ENCODE measurements around the gene BSPRY. TPM values are rescaled to one million over a fixed set of nuclear protein-coding genes. Genes with fewer than 3 reads are reported as not detected.

BSPRY gene
- total RNA-seq, 1 donor from 2014 or later, result 19.7 TPM

DNA sequence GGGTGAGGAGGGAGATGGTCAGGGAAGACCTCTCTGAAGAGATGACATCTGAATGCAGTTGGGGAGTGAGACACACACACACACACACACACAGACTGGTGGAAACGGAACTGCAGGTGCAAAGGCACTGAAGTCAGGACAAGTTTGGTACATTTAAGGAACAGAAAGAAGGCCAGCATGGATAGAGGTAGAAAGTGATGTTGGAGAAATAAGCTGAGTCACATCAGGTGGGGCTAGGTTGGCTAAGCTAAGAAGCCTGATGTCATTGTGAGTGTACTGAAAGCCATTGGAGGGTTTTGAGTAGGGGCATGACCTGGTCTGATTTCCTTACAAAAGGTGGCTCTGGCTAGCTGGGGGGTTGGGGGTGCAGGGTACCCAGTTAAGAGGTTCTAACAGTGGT lies 3.1 kb downstream of the BSPRY start:
- peak overlapping the region; percentile 50 for H3K27ac Mint-ChIP-seq
- no peak for DNase-seq (ENCODE audit: low spot score, unreplicated experiment)
- H3K36me3 Mint-ChIP-seq (ENCODE audit: insufficient read depth), result peaks cover 10% of the 10 kb centered on the region
- TF ChIP-seq, protein P1, sequence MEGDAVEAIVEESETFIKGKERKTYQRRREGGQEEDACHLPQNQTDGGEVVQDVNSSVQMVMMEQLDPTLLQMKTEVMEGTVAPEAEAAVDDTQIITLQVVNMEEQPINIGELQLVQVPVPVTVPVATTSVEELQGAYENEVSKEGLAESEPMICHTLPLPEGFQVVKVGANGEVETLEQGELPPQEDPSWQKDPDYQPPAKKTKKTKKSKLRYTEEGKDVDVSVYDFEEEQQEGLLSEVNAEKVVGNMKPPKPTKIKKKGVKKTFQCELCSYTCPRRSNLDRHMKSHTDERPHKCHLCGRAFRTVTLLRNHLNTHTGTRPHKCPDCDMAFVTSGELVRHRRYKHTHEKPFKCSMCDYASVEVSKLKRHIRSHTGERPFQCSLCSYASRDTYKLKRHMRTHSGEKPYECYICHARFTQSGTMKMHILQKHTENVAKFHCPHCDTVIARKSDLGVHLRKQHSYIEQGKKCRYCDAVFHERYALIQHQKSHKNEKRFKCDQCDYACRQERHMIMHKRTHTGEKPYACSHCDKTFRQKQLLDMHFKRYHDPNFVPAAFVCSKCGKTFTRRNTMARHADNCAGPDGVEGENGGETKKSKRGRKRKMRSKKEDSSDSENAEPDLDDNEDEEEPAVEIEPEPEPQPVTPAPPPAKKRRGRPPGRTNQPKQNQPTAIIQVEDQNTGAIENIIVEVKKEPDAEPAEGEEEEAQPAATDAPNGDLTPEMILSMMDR (IDR thresholded peaks at IDR 0.05; ENCODE audit: unreplicated experiment), result no peak
- H3K4me1 Mint-ChIP-seq (ENCODE audit: low read depth), result peaks cover 9% of the 10 kb centered on the region
- H3K27me3 Mint-ChIP-seq, result peaks cover 2% of the 10 kb centered on the region
- no peaks in the 10 kb centered on the region for H3K9me3 Mint-ChIP-seq (ENCODE audit: low read depth)
- H3K4me3 Mint-ChIP-seq (ENCODE audit: low read depth), result no peak overlapping the region

DNA sequence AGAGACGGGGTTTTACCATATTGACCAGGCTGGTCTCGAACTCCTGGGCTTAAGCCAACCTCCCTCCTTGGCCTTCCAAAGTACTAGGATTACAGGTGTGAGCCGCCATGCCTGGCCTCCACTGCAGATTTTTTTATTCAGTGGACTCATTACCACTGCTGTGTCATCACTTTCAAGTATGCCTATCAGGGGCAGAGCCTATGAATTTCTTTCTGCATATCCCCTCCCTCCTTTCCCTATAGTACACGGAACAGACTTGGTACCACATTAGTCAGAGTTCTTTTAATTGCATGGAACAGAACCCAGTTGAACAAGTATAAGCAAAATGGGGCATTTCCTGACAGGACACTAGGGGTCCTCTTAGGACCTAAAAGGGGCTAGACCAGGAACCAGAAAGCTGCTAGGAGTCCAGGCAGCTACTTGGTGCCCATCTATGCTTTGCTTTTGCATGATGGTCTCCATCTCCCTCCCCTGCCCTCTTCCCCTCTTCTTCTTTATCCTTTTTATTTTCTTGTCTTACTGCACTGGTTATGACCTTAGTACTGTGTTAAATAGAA lies 5.8 kb downstream of the BSPRY start:
- no peak overlapping the region for H3K4me3 Mint-ChIP-seq (ENCODE audit: low read depth)
- H3K27me3 Mint-ChIP-seq, result no peaks in the 10 kb centered on the region
- H3K4me1 Mint-ChIP-seq (ENCODE audit: low read depth), result peaks cover 6% of the 10 kb centered on the region
- TF ChIP-seq, protein P1 (IDR thresholded peaks at IDR 0.05; ENCODE audit: unreplicated experiment), result peak; percentile 35
- no peaks in the 10 kb centered on the region for H3K9me3 Mint-ChIP-seq (ENCODE audit: low read depth)
- peaks cover 14% of the 10 kb centered on the region for H3K36me3 Mint-ChIP-seq (ENCODE audit: insufficient read depth)
- no peak overlapping the region for H3K27ac Mint-ChIP-seq
- no peak for DNase-seq (ENCODE audit: low spot score, unreplicated experiment)

DNA sequence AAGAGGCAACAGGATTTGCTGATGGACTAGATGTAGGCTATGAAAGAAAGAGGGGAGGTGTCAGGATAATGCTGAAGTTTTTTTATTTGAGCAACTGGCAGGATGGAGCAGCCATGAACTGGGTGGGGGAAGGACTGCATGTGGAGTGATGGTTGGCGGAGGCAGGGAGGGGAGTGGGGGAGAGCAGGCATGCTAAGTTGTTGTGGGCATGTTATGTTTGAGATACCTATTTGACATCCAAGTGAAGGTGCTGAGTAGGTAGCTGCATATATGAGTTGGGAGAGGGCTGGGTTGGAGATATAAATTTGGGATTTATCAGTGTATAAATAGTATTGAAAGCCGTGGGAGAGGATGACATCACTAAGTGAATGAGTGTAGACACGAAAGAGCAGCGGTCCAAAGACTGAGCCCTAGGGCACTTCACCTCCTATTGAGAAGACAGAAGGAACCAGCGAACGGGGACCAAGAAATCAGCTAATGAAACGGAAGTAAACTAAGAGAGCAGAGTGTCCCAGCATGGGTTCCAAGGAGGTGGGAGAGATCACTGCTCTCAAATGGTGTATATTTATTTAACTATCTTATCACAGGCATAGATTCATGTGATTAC lies 7.4 kb downstream of the BSPRY start:
- TF ChIP-seq, protein P1 (IDR thresholded peaks at IDR 0.05; ENCODE audit: unreplicated experiment), result no peak
- no peak for DNase-seq (ENCODE audit: low spot score, unreplicated experiment)
- Mint-ChIP-seq H3K4me1 (ENCODE audit: low read depth) (no peaks in the 10 kb centered on the region), H3K4me3 (ENCODE audit: low read depth) (no peak overlapping the region), H3K36me3 (ENCODE audit: insufficient read depth) (peaks cover 14% of the 10 kb centered on the region), H3K9me3 (ENCODE audit: low read depth) (no peaks in the 10 kb centered on the region), H3K27me3 (no peaks in the 10 kb centered on the region), H3K27ac (no peak overlapping the region)

DNA sequence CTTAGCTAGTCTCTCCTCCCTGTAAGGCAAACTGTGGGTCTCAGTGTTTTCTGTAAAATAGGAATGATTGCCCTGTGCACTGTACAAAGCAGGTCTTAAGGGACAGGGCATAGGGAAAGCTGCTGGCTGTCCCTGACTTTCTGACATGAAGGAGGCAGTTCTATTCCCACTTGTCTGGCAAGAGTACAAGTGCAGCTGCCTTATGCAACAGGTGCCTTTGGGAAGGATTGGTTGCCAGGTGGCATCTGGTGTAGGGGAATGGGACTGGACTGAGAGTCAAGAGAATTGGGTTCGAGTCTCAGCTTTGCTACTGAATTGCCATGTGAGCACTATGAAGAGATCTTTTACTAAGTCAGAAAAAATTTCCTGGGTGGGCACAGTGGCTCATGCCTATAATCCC lies 10.0 kb downstream of the BSPRY start:
- Mint-ChIP-seq H3K4me1 (ENCODE audit: low read depth) (no peaks in the 10 kb centered on the region), H3K36me3 (ENCODE audit: insufficient read depth) (peaks cover 12% of the 10 kb centered on the region), H3K9me3 (ENCODE audit: low read depth) (no peaks in the 10 kb centered on the region), H3K27me3 (no peaks in the 10 kb centered on the region), H3K27ac (no peak overlapping the region), H3K4me3 (ENCODE audit: low read depth) (no peak overlapping the region)
- TF ChIP-seq, protein P1 (IDR thresholded peaks at IDR 0.05; ENCODE audit: unreplicated experiment), result no peak
- DNase-seq (ENCODE audit: low spot score, unreplicated experiment), result no peak

DNA sequence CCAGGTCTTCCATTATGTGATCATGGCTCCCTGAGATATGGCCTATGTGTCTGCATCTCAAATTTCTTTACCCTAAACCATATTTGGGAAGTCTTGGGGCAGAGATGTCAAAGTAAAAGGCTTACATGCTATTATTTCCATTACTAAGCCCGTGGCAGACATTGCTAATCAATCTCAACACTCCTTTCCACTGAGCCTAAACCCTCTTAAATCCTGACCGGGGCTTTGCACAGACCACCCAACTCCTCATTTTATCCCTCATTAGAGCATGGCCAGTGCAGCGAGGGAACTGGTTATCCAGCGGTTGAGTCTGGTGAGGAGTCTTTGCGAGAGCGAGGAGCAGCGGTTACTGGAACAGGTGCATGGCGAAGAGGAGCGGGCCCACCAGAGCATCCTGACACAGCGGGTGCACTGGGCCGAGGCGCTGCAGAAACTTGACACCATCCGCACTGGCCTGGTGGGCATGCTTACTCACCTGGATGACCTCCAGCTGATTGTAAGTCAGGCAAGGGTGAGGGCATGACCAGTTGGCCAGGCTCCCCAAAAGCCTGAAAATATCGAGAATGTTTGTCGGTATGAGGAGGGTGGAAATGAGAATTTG lies 11.0 kb downstream of the BSPRY start:
- Mint-ChIP-seq H3K36me3 (ENCODE audit: insufficient read depth) (peaks cover 9% of the 10 kb centered on the region), H3K9me3 (ENCODE audit: low read depth) (no peaks in the 10 kb centered on the region), H3K4me1 (ENCODE audit: low read depth) (no peaks in the 10 kb centered on the region), H3K27ac (no peak overlapping the region), H3K27me3 (no peaks in the 10 kb centered on the region), H3K4me3 (ENCODE audit: low read depth) (no peak overlapping the region)
- DNase-seq (ENCODE audit: low spot score, unreplicated experiment), result no peak
- TF ChIP-seq, protein P1 (IDR thresholded peaks at IDR 0.05; ENCODE audit: unreplicated experiment), result no peak
